ENCODE results near the gene CYP2W1. TPM values are rescaled to one million over a fixed set of nuclear protein-coding genes. Genes with fewer than 3 reads are reported as not detected.
"Not testable (repeated sequence)": the region's sequence is repeated elsewhere in the genome, so short reads cannot be mapped to it uniquely, and the experiment has no call there.

The CYP2W1 gene
- total and polyA plus RNA-seq, 8 donors = 6.2 to 16.9 (median 9.0) TPM; not detected in 2

DNA sequence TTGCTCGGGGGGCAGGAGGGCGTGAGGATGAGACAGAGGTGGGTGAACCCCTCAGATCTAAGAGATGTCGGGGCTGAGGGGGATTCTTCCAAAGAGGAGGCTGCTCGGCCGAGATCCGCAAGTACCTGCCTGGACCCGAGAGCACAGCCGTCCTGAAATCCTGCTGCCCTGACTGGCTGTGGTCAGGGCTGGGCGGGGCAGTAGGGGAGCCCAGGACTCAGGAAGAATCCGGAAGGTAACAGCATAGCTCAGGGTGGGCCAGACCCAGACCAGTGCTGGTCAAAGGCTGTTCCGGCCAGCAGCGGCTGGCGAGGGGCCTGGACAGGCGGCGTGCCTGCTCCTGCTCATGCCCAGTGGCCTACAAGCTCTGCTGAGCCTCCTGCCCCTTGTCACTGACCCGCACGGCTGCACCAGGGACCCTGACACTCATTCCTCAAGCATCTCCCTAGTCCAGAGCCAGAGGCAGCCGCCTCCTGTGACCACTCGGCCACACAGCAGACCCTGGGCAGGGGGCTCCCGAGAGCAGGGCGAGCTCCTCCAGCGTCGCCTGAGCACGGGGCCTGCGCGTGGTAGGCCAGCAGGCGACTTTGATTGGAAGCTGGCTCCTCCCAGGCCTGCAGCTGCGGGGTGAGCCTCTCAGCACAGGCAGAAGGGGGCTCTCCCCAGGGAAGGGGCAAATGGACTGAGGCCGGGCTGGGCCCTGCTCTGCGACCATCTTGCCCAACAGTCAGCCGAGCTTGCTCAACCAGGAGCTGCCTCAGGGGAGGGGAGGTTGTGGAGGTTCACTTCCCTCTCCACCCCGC, 25.4 kb upstream of the CYP2W1 start:
- Histone ChIP-seq H3K9me3 (no peaks in the 10 kb centered on the region), H3K36me3 (no peaks in the 10 kb centered on the region), H3K4me1 (peaks cover 6 to 36% of the 10 kb centered on the region in 2 donors), H3K27me3 (peaks cover 0 to 65% of the 10 kb centered on the region in 2 donors), H3K4me3 (no peak overlapping the region), H3K27ac (no peak overlapping the region)
- intact Hi-C loops (cut with DNase I) = no loop called here
- ATAC-seq = peak; percentile 16
- DNase-seq = peak in 2 of 4 donors; percentile 75 to 93
- TF ChIP-seq, protein P1, sequence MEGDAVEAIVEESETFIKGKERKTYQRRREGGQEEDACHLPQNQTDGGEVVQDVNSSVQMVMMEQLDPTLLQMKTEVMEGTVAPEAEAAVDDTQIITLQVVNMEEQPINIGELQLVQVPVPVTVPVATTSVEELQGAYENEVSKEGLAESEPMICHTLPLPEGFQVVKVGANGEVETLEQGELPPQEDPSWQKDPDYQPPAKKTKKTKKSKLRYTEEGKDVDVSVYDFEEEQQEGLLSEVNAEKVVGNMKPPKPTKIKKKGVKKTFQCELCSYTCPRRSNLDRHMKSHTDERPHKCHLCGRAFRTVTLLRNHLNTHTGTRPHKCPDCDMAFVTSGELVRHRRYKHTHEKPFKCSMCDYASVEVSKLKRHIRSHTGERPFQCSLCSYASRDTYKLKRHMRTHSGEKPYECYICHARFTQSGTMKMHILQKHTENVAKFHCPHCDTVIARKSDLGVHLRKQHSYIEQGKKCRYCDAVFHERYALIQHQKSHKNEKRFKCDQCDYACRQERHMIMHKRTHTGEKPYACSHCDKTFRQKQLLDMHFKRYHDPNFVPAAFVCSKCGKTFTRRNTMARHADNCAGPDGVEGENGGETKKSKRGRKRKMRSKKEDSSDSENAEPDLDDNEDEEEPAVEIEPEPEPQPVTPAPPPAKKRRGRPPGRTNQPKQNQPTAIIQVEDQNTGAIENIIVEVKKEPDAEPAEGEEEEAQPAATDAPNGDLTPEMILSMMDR (IDR thresholded peaks at IDR 0.05) = no peak

DNA sequence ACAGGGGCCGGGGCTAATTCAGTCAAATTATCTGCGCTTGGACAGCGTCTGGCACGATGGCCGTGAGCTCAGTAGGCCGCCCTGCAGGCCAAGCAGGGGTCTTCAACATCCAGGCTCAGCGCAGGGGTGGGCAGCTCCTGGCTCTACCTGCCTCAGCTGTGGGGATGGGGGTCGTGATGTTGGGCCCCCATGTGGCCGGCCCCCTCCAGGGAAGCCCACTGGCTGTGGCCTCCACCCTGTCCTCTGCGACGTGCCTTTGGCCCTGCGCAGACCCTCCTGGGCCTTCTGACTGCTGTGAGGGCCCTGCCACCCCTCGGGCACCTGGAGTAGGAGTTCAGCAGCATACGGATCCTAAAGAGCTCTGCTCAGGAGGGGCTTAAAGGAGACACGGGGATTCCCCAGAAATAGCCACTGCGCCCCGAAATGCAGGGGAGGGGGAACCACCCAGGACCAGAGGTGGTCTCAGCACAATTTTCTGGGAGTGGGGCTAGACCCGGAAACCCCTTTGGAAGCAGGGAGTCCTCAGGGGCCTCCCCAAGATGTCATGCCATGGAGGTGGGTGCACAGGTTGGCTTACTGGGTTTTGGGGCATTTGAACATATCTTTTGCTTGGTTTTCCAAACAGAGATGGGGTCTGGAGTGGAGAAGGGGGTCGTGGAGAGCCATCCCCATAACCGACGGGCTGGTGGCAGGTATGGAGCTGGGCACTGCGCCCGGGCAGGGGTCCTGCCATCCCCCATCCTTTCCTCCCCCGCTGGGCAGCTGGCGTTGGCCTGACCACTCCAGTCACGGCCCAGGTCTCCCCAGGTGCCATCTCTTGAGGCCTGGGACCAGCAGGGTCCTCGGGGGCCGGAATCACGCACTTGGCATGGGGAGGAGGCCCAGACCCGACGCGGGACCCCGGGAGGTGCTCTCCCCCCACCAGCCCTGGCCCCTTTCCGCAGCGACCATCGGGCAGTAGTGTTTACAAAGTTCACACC, 24.5 kb upstream of the CYP2W1 start:
- Histone ChIP-seq H3K4me1 (peaks cover under 1 to 32% of the 10 kb centered on the region in 2 donors), H3K9me3 (no peaks in the 10 kb centered on the region), H3K27ac (no peak overlapping the region), H3K27me3 (peaks cover 0 to 65% of the 10 kb centered on the region in 2 donors), H3K36me3 (no peaks in the 10 kb centered on the region), H3K4me3 (no peak overlapping the region)
- TF ChIP-seq, protein P1 (IDR thresholded peaks at IDR 0.05) = no peak
- ATAC-seq (no peak), DNase-seq (peak in 1 of 4 donors; percentile 75)
- intact Hi-C loops (cut with DNase I) = no loop called here

DNA sequence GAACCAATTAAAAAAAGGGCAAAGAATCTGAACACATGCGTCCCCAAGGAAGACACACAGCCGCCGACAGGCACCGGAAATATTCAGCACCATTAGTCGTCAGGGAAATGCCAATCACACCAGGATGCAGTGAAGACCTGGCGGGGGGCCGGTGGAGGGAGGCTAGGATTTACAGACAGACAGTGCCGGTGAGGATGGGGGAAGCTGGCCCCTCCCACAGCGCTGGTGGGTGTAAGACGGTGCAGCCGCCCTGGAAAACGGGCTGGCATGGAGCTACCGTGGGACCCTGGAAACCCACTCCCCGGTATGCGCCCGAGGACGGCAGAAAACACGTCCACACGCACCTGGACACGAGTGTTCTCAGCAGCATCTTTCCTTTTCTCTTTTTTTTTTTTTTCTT, 23.7 kb upstream of the CYP2W1 start:
- TF ChIP-seq, protein P1 (IDR thresholded peaks at IDR 0.05) = no peak
- DNase-seq (peak in 1 of 4 donors; percentile 61), ATAC-seq (no peak)
- H3K27ac ChIP-seq = no peak overlapping the region
- H3K4me1 ChIP-seq = peaks cover under 1 to 36% of the 10 kb centered on the region in 2 donors
- no peak overlapping the region for H3K4me3 ChIP-seq
- intact Hi-C loops (cut with DNase I) = no loop called here
- peaks cover 0 to 64% of the 10 kb centered on the region in 2 donors for H3K27me3 ChIP-seq
- H3K36me3 ChIP-seq = no peaks in the 10 kb centered on the region
- H3K9me3 ChIP-seq = no peaks in the 10 kb centered on the region

DNA sequence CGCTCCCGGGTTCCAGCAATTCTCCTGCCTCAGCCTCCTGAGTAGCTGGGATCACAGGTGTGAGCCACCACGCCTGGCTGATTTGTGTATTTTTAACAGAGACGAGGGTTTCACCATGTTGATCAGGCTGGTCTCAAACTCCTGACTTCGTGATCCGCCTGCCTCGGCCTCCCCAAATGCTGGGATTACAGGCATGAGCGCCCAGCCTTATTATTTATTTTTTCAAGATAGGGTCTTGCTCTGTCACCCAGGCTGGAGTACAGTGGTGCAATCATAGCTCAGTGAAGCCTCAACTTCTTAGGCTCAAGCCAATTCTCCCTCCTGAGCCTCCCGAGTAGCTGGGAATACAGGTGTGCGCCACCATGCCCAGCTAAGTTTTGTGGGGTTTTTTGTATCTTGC, 23.2 kb upstream of the CYP2W1 start:
- not testable (repeated sequence) for H3K36me3 ChIP-seq

DNA sequence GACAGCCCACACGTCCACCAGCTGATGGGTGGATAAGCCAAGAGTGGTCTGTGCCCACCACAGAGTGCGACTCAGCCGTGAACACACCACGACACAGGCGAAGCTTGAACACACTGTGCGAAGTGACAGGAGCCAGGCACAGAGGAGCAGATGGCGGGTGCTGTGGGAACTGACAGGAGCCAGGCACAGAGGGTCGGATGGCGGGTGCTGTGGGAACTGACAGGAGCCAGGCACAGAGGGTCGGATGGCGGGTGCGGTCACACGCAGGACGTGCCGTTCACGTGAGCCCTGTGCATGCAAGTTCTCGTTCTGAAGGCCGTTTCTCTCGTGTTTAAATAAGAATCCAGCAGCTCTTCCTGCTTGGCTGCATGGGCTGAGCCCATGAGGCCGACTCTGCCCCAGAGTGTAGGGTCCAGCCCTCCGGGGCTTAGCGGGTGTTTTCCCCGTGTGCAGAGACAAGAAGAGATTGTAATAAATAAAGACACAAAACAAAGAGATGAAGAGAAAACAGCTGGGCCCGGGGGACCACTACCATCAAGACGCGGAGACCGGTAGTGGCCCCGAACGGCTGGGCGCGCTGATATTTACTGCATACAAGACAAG, 22.6 kb upstream of the CYP2W1 start:
- intact Hi-C loops (cut with DNase I) = no loop called here
- peak in 1 of 4 donors; percentile 58 for DNase-seq

More for the DNA sequence above, 23.2 kb upstream of the CYP2W1 start:
- H3K4me3 ChIP-seq; H3K9me3 ChIP-seq; ATAC-seq; H3K27ac ChIP-seq; intact Hi-C loops (cut with DNase I); DNase-seq: not testable (repeated sequence)
- H3K4me1 ChIP-seq = peaks cover 5 to 39% of the 10 kb centered on the region in 2 donors
- H3K27me3 ChIP-seq = peaks cover 0 to 63% of the 10 kb centered on the region in 2 donors

DNA sequence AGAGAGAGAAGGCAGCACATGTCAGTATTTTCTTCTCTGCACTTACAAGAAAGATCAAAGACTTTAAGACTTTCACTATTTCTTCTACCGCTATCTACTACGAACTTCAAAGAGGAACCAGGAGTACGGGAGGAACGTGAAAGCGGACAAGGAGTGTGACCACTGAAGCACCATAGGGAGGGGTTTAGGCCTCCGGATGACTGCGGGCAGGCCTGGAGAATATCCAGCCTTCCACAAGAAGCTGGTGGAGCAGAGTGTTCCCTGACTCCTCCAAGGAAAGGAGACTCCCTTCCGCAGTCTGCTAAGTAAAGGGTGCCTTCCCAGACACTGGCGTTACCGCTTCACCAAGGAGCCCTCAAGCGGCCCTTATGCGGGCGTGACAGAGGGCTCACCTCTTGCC, 22.0 kb upstream of the CYP2W1 start:
- ATAC-seq; H3K9me3 ChIP-seq; intact Hi-C loops (cut with DNase I); H3K36me3 ChIP-seq; H3K4me3 ChIP-seq; H3K27ac ChIP-seq: not testable (repeated sequence)
- Histone ChIP-seq H3K4me1 (peaks cover 6 to 46% of the 10 kb centered on the region in 2 donors), H3K27me3 (peaks cover 0 to 51% of the 10 kb centered on the region in 2 donors)
- DNase-seq = peak in 1 of 4 donors; percentile 34

More for the DNA sequence above, 22.6 kb upstream of the CYP2W1 start:
- H3K9me3 ChIP-seq = no peaks in the 10 kb centered on the region
- TF ChIP-seq, protein P1 (IDR thresholded peaks at IDR 0.05) = no peak
- peaks cover 0 to 57% of the 10 kb centered on the region in 2 donors for H3K27me3 ChIP-seq
- H3K4me1 ChIP-seq = peaks cover 6 to 40% of the 10 kb centered on the region in 2 donors
- H3K36me3 ChIP-seq = no peaks in the 10 kb centered on the region
- H3K4me3 ChIP-seq = no peak overlapping the region
- H3K27ac ChIP-seq = no peak overlapping the region
- no peak for ATAC-seq

Measured in left lung (tissue), 10 donors.